IMR-90 (cell line): Measurements from ENCODE around the gene RIOX2.

Source experiments
- CTCF ChIP-seq: conservative IDR thresholded peaks from 2 replicates; pipeline ENCODE4 v1.5.1; 2012; ENCODE audit warnings: mild to moderate bottlenecking, low read depth, low read length, improper control_type of control experiment
- SMC3 ChIP-seq: fragments of 150-350 bp; IDR thresholded peaks from 2 replicates; pipeline ENCODE4 v1.6.1; 2016; ENCODE audit warnings: low read depth, mild to moderate bottlenecking, antibody characterized with exemption, low read length, moderate library complexity

- no peak for TF ChIP-seq CTCF
- no peak for TF ChIP-seq SMC3
Observed at GRCh38 chr3:97993526-97993925, 21.3 kb upstream of the RIOX2 start.
